Astrocyte (in vitro differentiated cells and primary cell): ENCODE measurements around the gene FYCO1. TPM values are rescaled to one million over a fixed set of nuclear protein-coding genes. Genes with fewer than 3 reads are reported as not detected.

Source experiments
- DNase-seq: peaks from one replicate; pipeline ENCODE4 v3.0.0-alpha.2; 2010; ENCODE audit warnings: low read depth
- FAIRE-seq: peaks from 2 replicates; lab custom pipeline; 2011; peaks lifted over from hg19 to GRCh38; lab: Jason Lieb, UNC
- H2AFZ ChIP-seq: 2 replicates; pipeline ENCODE4 v1.6.0; 2012; ENCODE audit warnings: low read depth, low read length, inconsistent platforms
- H3K27ac ChIP-seq: 2 replicates; pipeline ENCODE4 v1.5.1; 2011; ENCODE audit warnings: low read depth, low read length, inconsistent platforms
- H3K27me3 ChIP-seq: 2 replicates; pipeline ENCODE4 v1.6.0; 2011; ENCODE audit warnings: low read length, inconsistent platforms; ENCODE audit not compliant: insufficient read depth
- H3K36me3 ChIP-seq: 2 replicates; pipeline ENCODE4 v1.5.1; 2011; ENCODE audit warnings: low read length, inconsistent platforms; ENCODE audit not compliant: insufficient read depth
- H3K4me1 ChIP-seq: 2 replicates; pipeline ENCODE4 v1.5.1; 2011; ENCODE audit warnings: low read length, inconsistent platforms; ENCODE audit not compliant: insufficient read depth
- H3K4me2 ChIP-seq: 2 replicates; pipeline ENCODE4 v1.6.0; 2012; ENCODE audit warnings: low read length, inconsistent platforms
- H3K4me3 ChIP-seq: 2 replicates; pipeline ENCODE4 v1.5.1; 2011; ENCODE audit warnings: low read depth, mild to moderate bottlenecking, low read length, inconsistent platforms; ENCODE audit not compliant: insufficient read depth
- H3K79me2 ChIP-seq: 2 replicates; pipeline ENCODE4 v1.6.0; 2012; ENCODE audit warnings: mild to moderate bottlenecking, low read length, inconsistent platforms; ENCODE audit not compliant: insufficient read depth
- H3K9ac ChIP-seq: 2 replicates; pipeline ENCODE4 v1.6.0; 2012; ENCODE audit warnings: mild to moderate bottlenecking, low read length, inconsistent platforms
- H3K9me3 ChIP-seq: 2 replicates; pipeline ENCODE4 v1.5.1; 2012; ENCODE audit warnings: low read depth, mild to moderate bottlenecking, low read length, inconsistent platforms; ENCODE audit not compliant: insufficient read depth
- H4K20me1 ChIP-seq: 2 replicates; pipeline ENCODE4 v1.6.0; 2012; ENCODE audit warnings: low read length, inconsistent platforms; ENCODE audit not compliant: insufficient read depth
- H3K27ac Mint-ChIP-seq: one replicate; pipeline ENCODE4 v1.8.0; 2021; ENCODE audit warnings: mild to moderate bottlenecking, mixed read lengths; ENCODE audit not compliant: unreplicated experiment
- H3K27me3 Mint-ChIP-seq: one replicate; pipeline ENCODE4 v1.8.0; 2021; ENCODE audit warnings: low read depth, mixed read lengths; ENCODE audit not compliant: unreplicated experiment
- H3K36me3 Mint-ChIP-seq: one replicate; pipeline ENCODE4 v1.8.0; 2021; ENCODE audit warnings: low read depth, mixed read lengths; ENCODE audit not compliant: unreplicated experiment
- H3K4me1 Mint-ChIP-seq: one replicate; pipeline ENCODE4 v1.8.0; 2021; ENCODE audit warnings: low read depth, mixed read lengths; ENCODE audit not compliant: unreplicated experiment
- H3K4me3 Mint-ChIP-seq: one replicate; pipeline ENCODE4 v1.8.0; 2021; ENCODE audit warnings: mild to moderate bottlenecking, moderate library complexity, mixed read lengths; ENCODE audit not compliant: unreplicated experiment
- H3K9me3 Mint-ChIP-seq: one replicate; pipeline ENCODE4 v1.8.0; 2021; ENCODE audit warnings: mild to moderate bottlenecking, mixed read lengths; ENCODE audit not compliant: unreplicated experiment
- EZH2 ChIP-seq: IDR thresholded peaks from 2 replicates; pipeline ENCODE4 v1.6.1; 2012; ENCODE audit warnings: mild to moderate bottlenecking, low read length, inconsistent platforms; ENCODE audit not compliant: insufficient read depth
- total RNA-seq: library from RNA; stranded (reverse); gene quantifications from 2 replicates; pipeline ENCODE4 v1.2.1, GENCODE V29; 2021
- TF ChIP-seq, protein P1 (sequence below): IDR thresholded peaks from 2 replicates; pipeline ENCODE4 v1.5.1; 2011; ENCODE audit warnings: low read depth, mild to moderate bottlenecking, inconsistent platforms, low read length, moderate library complexity; ENCODE audit not compliant: insufficient read depth

FYCO1 gene
- total RNA-seq, 1 donor from 2014 or later: 19.7 TPM

GRCh38 chr3:45892161-45892560 is 103.5 kb downstream of the FYCO1 start:
- FAIRE-seq (no peak), DNase-seq (no peak)
- no peak for TF ChIP-seq EZH2
- TF ChIP-seq, protein P1, sequence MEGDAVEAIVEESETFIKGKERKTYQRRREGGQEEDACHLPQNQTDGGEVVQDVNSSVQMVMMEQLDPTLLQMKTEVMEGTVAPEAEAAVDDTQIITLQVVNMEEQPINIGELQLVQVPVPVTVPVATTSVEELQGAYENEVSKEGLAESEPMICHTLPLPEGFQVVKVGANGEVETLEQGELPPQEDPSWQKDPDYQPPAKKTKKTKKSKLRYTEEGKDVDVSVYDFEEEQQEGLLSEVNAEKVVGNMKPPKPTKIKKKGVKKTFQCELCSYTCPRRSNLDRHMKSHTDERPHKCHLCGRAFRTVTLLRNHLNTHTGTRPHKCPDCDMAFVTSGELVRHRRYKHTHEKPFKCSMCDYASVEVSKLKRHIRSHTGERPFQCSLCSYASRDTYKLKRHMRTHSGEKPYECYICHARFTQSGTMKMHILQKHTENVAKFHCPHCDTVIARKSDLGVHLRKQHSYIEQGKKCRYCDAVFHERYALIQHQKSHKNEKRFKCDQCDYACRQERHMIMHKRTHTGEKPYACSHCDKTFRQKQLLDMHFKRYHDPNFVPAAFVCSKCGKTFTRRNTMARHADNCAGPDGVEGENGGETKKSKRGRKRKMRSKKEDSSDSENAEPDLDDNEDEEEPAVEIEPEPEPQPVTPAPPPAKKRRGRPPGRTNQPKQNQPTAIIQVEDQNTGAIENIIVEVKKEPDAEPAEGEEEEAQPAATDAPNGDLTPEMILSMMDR: no peak
- Mint-ChIP-seq H3K4me1 (peaks cover 14% of the 10 kb centered on the region), H3K36me3 (no peaks in the 10 kb centered on the region), H3K4me3 (no peak overlapping the region), H3K27me3 (no peaks in the 10 kb centered on the region), H3K9me3 (no peaks in the 10 kb centered on the region), H3K27ac (no peak overlapping the region)
- no peak overlapping the region for H3K9ac ChIP-seq
- no peaks in the 10 kb centered on the region for H3K27me3 ChIP-seq
- H3K9me3 ChIP-seq: no peaks in the 10 kb centered on the region
- H3K4me2 ChIP-seq: no peak overlapping the region
- H3K4me3 ChIP-seq: no peak overlapping the region
- no peak overlapping the region for H3K27ac ChIP-seq
- H3K4me1 ChIP-seq: peaks cover 5% of the 10 kb centered on the region
- no peak overlapping the region for H2AFZ ChIP-seq
- H3K79me2 ChIP-seq: no peaks in the 10 kb centered on the region
- no peaks in the 10 kb centered on the region for H4K20me1 ChIP-seq
- no peaks in the 10 kb centered on the region for H3K36me3 ChIP-seq

DNA sequence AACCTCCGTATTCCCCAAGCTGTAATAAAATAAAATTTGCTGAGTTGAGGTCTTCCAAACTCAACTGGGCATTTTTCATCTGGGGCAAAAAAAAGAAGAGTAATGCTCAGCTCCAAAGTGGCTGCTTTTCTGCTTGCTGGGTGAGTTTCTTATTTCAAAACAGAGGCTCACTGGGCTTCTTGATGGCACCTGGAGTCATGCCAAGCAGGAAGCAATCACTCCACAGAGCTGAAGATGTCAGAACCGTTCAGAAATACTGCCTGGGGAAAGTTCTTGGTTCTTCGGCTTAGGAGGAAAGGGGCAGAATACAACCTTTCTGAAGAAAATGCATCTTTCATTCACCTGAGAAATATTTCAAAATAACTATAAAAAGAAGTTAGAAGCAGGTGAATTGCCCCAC is 105.2 kb downstream of the FYCO1 start:
- Histone ChIP-seq H3K4me1 (no peaks in the 10 kb centered on the region), H3K4me2 (no peak overlapping the region), H3K79me2 (no peaks in the 10 kb centered on the region), H3K9me3 (no peaks in the 10 kb centered on the region), H3K27me3 (no peaks in the 10 kb centered on the region), H4K20me1 (no peaks in the 10 kb centered on the region), H3K4me3 (no peak overlapping the region), H3K9ac (no peak overlapping the region), H2AFZ (no peak overlapping the region), H3K27ac (no peak overlapping the region), H3K36me3 (no peaks in the 10 kb centered on the region)
- Mint-ChIP-seq H3K36me3 (no peaks in the 10 kb centered on the region), H3K4me1 (peaks cover 7% of the 10 kb centered on the region), H3K27me3 (peaks cover 6% of the 10 kb centered on the region), H3K9me3 (no peaks in the 10 kb centered on the region), H3K4me3 (no peak overlapping the region), H3K27ac (no peak overlapping the region)
- FAIRE-seq (no peak), DNase-seq (no peak)
- TF ChIP-seq, protein P1: no peak
- TF ChIP-seq EZH2: no peak

DNA sequence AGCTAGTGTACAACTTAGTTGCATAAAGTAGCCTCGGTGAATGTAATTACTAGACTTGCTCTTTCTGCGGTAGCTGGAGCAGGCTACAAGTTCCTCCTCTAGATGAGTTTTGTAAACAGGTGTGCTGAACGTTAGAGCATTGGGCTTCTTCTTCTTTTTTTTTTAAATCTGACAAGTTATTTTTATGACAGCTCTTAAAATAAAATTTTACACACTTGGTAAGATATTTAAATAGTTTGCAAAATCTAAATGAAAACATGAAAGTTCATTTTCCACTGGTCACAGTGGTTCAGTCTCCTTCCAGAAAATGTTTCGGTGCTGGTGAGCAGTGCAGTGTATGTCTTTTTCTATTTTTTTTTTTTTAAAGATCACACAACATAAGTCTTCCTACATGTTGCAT is 106.3 kb downstream of the FYCO1 start:
- H3K4me3 Mint-ChIP-seq: no peak overlapping the region
- H3K79me2 ChIP-seq: no peaks in the 10 kb centered on the region
- DNase-seq: no peak
- no peaks in the 10 kb centered on the region for H4K20me1 ChIP-seq
- H3K4me2 ChIP-seq: no peak overlapping the region
- H3K4me1 Mint-ChIP-seq: no peaks in the 10 kb centered on the region
- peaks cover 2% of the 10 kb centered on the region for H3K9me3 Mint-ChIP-seq
- H2AFZ ChIP-seq: no peak overlapping the region
- TF ChIP-seq, protein P1: no peak
- no peak for TF ChIP-seq EZH2
- no peak overlapping the region for H3K9ac ChIP-seq
- FAIRE-seq: no peak
- H3K36me3 ChIP-seq: no peaks in the 10 kb centered on the region
- no peaks in the 10 kb centered on the region for H3K4me1 ChIP-seq
- H3K27me3 ChIP-seq: peaks cover under 1% of the 10 kb centered on the region
- no peak overlapping the region for H3K4me3 ChIP-seq
- H3K27ac Mint-ChIP-seq: no peak overlapping the region
- H3K9me3 ChIP-seq: no peaks in the 10 kb centered on the region
- no peaks in the 10 kb centered on the region for H3K36me3 Mint-ChIP-seq
- no peak overlapping the region for H3K27ac ChIP-seq
- H3K27me3 Mint-ChIP-seq: peaks cover 12% of the 10 kb centered on the region
